ENCODE data around the gene ZNF329. TPM values are rescaled to one million over a fixed set of nuclear protein-coding genes. Genes with fewer than 3 reads are reported as not detected.

Gene ZNF329
- total RNA-seq, 2 experiments from 2014 or later = 6.8 to 8.1 TPM

DNA sequence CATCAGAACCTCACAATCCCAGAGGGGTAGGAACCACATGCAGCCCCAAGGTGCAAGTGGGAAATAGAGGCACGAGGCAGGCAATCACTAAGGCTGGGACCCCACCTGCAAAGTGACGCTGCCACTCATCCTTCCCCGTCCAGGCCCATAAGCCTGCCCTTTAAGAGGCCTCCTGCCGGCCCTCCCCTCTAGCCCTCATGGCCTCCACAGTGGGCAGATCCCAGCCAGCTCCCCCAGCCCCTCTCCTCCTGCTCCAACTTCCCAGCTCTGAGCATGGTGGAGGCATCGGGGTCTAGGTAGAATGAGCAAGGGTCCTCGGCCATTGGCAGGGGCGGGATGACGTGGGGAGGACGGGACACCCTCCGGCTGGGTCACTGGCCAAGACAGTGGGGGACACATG lies 55.3 kb downstream of the ZNF329 start:
- Mint-ChIP-seq H3K27ac (no peak overlapping the region), H3K27me3 (no peaks in the 10 kb centered on the region), H3K9me3 (peaks cover 35% of the 10 kb centered on the region), H3K36me3 (peaks cover 48% of the 10 kb centered on the region), H3K4me3 (no peak overlapping the region), H3K4me1 (peaks cover 15% of the 10 kb centered on the region)
- no peak for DNase-seq

DNA sequence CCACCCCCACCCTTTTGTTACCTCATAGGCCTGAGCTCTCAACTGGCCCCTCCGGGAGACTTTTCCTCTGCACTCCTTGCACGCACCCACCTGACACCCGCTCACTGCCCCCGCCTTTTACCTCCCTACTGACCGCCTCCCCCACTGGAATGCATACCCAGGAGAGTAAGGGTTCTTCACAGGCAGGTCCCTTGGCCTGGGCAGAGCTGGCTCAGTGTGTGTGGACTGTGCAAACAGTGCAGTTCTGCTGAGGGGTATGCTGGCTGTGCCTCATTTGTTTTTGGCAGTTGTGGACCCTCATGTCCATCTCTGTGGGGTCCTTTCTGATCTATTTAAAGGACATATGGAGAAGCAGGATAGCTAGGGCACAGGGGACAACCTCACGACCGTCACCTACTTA lies 57.5 kb downstream of the ZNF329 start:
- no peaks in the 10 kb centered on the region for H3K27me3 Mint-ChIP-seq
- DNase-seq = no peak
- H3K27ac Mint-ChIP-seq = no peak overlapping the region
- H3K36me3 Mint-ChIP-seq = peaks cover 60% of the 10 kb centered on the region
- H3K4me3 Mint-ChIP-seq = no peak overlapping the region
- H3K9me3 Mint-ChIP-seq = peaks cover 23% of the 10 kb centered on the region
- H3K4me1 Mint-ChIP-seq = peaks cover 9% of the 10 kb centered on the region

- Mint-ChIP-seq H3K27ac (no peak overlapping the region), H3K27me3 (no peaks in the 10 kb centered on the region), H3K9me3 (peaks cover 20% of the 10 kb centered on the region), H3K36me3 (peaks cover 68% of the 10 kb centered on the region), H3K4me1 (peaks cover 3% of the 10 kb centered on the region), H3K4me3 (no peak overlapping the region)
- no peak for DNase-seq
Observed at GRCh38 chr19:58091251-58091995, 59.2 kb downstream of the ZNF329 start.

GRCh38 chr19:58089846-58090245 lies 60.7 kb downstream of the ZNF329 start:
- H3K27me3 Mint-ChIP-seq = no peaks in the 10 kb centered on the region
- DNase-seq = no peak

GRCh38 chr19:58088521-58089052 lies 62.0 kb downstream of the ZNF329 start:
- peaks cover 3% of the 10 kb centered on the region for H3K4me1 Mint-ChIP-seq
- H3K36me3 Mint-ChIP-seq = peaks cover 69% of the 10 kb centered on the region
- no peak overlapping the region for H3K4me3 Mint-ChIP-seq
- H3K9me3 Mint-ChIP-seq = peaks cover 17% of the 10 kb centered on the region
- DNase-seq = no peak
- no peaks in the 10 kb centered on the region for H3K27me3 Mint-ChIP-seq
- H3K27ac Mint-ChIP-seq = no peak overlapping the region

More at GRCh38 chr19:58089846-58090245, 60.7 kb downstream of the ZNF329 start:
- Mint-ChIP-seq H3K9me3 (peaks cover 16% of the 10 kb centered on the region), H3K4me3 (no peak overlapping the region), H3K36me3 (peaks cover 67% of the 10 kb centered on the region), H3K4me1 (peaks cover 3% of the 10 kb centered on the region), H3K27ac (no peak overlapping the region)

DNA sequence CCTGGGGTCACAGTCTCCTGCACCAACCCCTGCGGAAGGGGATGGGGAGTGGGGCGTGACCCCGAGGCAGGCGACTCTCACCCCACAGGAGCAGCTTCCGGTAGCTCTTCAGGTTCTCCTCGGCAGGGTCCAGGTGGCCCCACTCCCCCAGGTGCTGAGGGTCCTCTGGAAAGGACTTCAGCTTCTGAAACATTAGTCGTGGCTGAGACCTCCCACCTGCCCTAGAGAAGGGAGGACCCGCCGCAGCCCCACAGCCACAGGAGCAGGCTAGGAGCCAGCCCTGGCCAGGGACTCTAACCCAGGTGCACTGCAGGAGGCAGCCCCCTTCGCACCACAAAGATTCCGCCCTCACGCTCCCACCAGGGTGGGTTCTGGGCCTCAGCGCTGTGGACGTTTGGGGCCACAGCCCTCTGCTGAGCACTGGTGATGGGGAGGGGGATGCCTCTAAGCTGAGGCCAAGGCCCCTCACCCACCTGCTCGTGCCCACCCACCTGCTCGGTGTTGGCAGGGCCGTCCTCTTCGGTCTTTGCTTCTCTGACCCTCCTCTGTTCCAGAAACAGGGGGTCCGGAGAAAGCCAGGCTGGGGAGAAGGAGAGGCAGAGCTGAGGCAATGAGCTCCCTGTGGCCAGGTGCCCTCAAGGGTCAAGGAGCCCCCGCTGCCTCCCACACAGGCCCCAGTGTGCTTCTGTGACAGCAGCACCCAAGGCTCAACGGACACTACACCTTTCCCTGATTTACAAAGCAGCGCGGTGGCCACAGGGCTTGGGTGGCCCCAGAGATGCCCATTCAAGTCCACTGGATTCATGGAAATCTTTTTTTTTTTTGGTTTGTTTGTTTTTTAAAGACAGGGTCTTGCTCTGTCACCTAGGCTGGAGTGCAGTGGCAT lies 63.5 kb downstream of the ZNF329 start:
- Mint-ChIP-seq H3K27me3 (no peaks in the 10 kb centered on the region), H3K36me3 (peaks cover 69% of the 10 kb centered on the region), H3K4me1 (no peaks in the 10 kb centered on the region), H3K4me3 (no peak overlapping the region), H3K27ac (no peak overlapping the region), H3K9me3 (peaks cover 17% of the 10 kb centered on the region)
- no peak for DNase-seq

DNA sequence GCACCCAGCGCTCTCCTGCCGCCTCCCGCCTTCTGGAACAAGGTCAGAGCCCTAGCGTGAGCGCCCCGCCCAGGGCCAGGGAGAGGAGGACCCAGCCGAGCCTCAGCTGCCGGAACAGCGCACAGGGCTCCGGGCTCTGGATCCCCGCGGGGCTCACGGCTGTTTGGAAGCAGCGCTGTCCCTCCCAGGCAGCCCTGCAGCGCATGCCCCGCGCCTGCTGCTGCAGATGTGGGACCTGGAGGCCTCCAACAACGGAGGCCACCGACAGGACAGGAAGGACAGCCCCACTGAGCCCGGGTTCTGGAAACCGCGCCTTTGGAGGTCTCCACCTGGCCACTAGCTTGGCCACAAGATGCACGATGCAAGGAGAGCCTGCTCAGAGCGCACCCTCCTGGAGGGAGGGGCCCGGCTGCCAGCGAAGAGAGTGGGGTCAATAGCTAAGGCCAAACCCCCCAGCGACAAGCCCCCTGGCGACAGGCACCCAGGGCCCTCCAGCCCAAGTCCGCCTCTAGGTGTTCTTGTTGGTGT lies 65.2 kb downstream of the ZNF329 start:
- peaks cover 71% of the 10 kb centered on the region for H3K36me3 Mint-ChIP-seq
- no peak overlapping the region for H3K27ac Mint-ChIP-seq
- no peak for DNase-seq
- no peaks in the 10 kb centered on the region for H3K4me1 Mint-ChIP-seq
- H3K9me3 Mint-ChIP-seq = peaks cover 22% of the 10 kb centered on the region
- H3K27me3 Mint-ChIP-seq = no peaks in the 10 kb centered on the region
- no peak overlapping the region for H3K4me3 Mint-ChIP-seq

DNA sequence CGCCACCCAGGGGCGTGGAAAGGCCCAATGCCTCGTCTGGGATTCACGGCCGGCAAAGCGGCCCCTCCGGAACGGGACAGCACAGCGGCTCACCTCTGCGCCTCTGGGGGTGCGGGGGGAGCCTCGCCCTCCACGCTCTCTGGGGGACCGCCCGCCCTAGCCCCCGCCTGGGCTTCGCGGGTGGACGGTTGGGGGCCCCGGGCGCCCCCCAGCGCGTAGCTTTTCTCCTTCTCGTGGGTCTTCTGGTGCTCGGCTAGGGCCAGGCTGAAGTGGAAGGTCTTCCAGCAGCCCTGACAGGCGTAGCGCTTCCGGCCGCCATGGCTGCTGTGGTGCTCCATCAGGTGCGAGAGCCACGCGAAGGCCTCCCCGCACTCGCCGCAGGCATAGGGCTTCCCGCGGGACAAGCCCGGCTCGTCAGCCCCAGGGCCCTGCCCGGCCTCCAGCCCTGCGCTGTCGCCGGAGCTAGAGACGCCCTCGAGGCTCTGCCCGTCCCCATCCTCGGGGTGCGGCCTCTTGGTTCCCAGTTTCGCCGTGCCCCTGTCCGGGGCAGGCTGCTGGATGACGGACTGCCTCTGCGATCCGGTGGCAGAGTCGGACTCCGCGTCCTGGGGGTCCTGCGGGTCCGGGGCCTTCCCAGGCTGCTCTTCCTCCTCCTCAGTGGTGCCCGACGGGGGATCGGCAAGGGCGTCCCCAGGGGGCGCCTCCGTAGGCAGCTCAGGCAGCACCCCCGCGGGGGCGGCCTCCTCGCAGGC lies 65.8 kb downstream of the ZNF329 start:
- no peak overlapping the region for H3K4me3 Mint-ChIP-seq
- peaks cover 72% of the 10 kb centered on the region for H3K36me3 Mint-ChIP-seq
- peaks cover 29% of the 10 kb centered on the region for H3K9me3 Mint-ChIP-seq
- no peaks in the 10 kb centered on the region for H3K4me1 Mint-ChIP-seq
- H3K27ac Mint-ChIP-seq = no peak overlapping the region
- DNase-seq = no peak
- no peaks in the 10 kb centered on the region for H3K27me3 Mint-ChIP-seq

DNA sequence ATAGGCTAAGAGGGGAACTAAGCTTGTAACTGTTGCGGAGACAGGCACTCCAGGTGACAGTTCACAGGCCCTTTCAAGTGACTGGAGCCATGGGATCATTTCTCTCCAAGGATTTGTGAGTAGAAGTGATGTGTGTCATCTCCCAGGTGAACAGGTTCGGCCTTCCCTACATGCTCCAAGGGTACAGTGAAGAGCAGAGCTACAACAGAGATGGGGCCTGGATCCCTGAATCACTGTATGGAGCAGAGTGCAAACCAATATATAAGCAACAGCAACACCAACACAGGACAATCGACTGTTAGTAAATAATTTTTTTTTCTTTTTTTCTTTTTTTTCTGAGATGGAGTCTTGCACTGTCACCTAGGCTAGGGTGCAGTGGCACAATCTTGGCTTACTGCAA lies 67.6 kb downstream of the ZNF329 start:
- DNase-seq = no peak
- Mint-ChIP-seq H3K4me3 (no peak overlapping the region), H3K36me3 (peaks cover 65% of the 10 kb centered on the region), H3K9me3 (peaks cover 31% of the 10 kb centered on the region), H3K27me3 (no peaks in the 10 kb centered on the region), H3K4me1 (no peaks in the 10 kb centered on the region), H3K27ac (no peak overlapping the region)

DNA sequence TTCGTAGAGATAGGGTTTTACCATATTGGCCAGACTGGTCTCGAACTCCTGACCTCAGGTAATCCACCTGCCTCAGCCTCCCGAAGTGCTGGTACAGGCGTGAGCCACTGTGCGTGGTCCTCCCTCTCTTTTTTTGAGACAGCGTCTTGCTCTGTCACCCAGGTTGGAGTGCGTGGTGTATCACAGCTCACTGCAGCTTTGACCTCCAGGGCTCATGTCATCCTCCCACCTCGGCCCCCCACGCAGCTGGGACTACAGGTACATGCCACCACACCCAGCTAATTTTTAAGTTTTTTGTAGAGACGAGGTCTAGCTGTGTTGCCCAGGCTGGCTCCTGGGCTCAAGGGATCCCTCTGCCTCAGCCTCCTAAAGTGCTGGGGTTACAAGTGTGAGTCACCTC lies 70.8 kb downstream of the ZNF329 start:
- no peak overlapping the region for H3K27ac Mint-ChIP-seq
- H3K36me3 Mint-ChIP-seq = peaks cover 49% of the 10 kb centered on the region
- peaks cover 35% of the 10 kb centered on the region for H3K9me3 Mint-ChIP-seq
- H3K27me3 Mint-ChIP-seq = no peaks in the 10 kb centered on the region
- no peak overlapping the region for H3K4me3 Mint-ChIP-seq
- DNase-seq = no peak
- H3K4me1 Mint-ChIP-seq = no peaks in the 10 kb centered on the region

Other genes with a start within 250 kb of the ZNF329 start
- 10 to 100 TPM; 11.9 to 12.9 TPM for gene ZNF417, start 234.2 kb downstream of the ZNF329 start, total RNA-seq
- gene ZNF418, start 215.4 kb downstream of the ZNF329 start, total RNA-seq = 1 to 10 TPM; 5.4 to 6.5 TPM
- gene ZNF256, start 203.1 kb downstream of the ZNF329 start, total RNA-seq = 10 to 100 TPM; 12.9 to 13.8 TPM
- not detected for gene C19orf18, start 176.3 kb downstream of the ZNF329 start, total RNA-seq
- 1 to 10 TPM; 6.9 to 7.0 TPM for gene ZNF606, start 148.0 kb downstream of the ZNF329 start, total RNA-seq
- not detected for gene ZSCAN1, start 116.8 kb downstream of the ZNF329 start, total RNA-seq
- 1 to 10 TPM; 2.4 to 2.5 TPM for gene ZNF135, start 91.5 kb downstream of the ZNF329 start, total RNA-seq
- 10 to 100 TPM; 21.5 to 23.9 TPM for gene ZSCAN18, start 52.6 kb downstream of the ZNF329 start, total RNA-seq
- 10 to 100 TPM; 27.0 to 30.5 TPM for gene ZNF274, start 32.3 kb upstream of the ZNF329 start, total RNA-seq
- gene ZNF544, start 78.1 kb upstream of the ZNF329 start, total RNA-seq = 10 to 100 TPM; 46.0 to 51.6 TPM
- 1 to 10 TPM; 4.1 to 4.3 TPM for gene ZNF8, start 128.2 kb upstream of the ZNF329 start, total RNA-seq
- 10 to 100 TPM; 79.5 to 82.7 TPM for gene ERVK3-1, start 154.6 kb upstream of the ZNF329 start, total RNA-seq
- 1 to 10 TPM; 2.8 to 3.2 TPM for gene ZSCAN22, start 176.2 kb upstream of the ZNF329 start, total RNA-seq
- gene A1BG, start 202.7 kb upstream of the ZNF329 start, total RNA-seq = 10 to 100 TPM; 18.7 to 23.2 TPM
- 1 to 10 TPM; 1.5 to 1.7 TPM for gene ZNF497, start 212.0 kb upstream of the ZNF329 start, total RNA-seq
- 1 to 10 TPM; 2.0 to 2.1 TPM for gene ZNF837, start 230.2 kb upstream of the ZNF329 start, total RNA-seq
- 1,000 to 10,000 TPM; 1,717 to 1,777 TPM for gene RPS5, start 236.5 kb upstream of the ZNF329 start, total RNA-seq
- 1 to 10 TPM in 1 of 2 experiments, under 1 TPM in 1; 0.82 to 1.6 TPM for gene RNF225, start 244.9 kb upstream of the ZNF329 start, total RNA-seq

All from activated naive CD8-positive, alpha-beta T cell treated with anti-CD3 and anti-CD28 coated beads for 36 hours (primary cell).